HepG2 (cell line): ENCODE measurements around the gene GNAS-AS1.

ENCODE experiments used
- ARHGAP35 ChIP-seq: sonication (generic); formaldehyde crosslinking; IDR thresholded peaks from 2 replicates; pipeline ENCODE4 v1.9.0; 2022; ENCODE audit warnings: mild to moderate bottlenecking, inconsistent platforms, moderate library complexity, missing genetic modification reagents, borderline replicate concordance
- CREB1 ChIP-seq, 2 experiments: fragments of 450-650 bp in 1 of 2; IDR thresholded peaks; 2 replicates each; pipeline ENCODE4 v1.6.1; 2016 to 2017; ENCODE audit warnings: control low read depth in 1 of 2, mild to moderate bottlenecking in 1 of 2, missing compliant biosample characterization in 1 of 2, missing genetic modification characterization in 1 of 2
- HDAC6 ChIP-seq: fragments of 200-600 bp; sonication (generic); IDR thresholded peaks from 2 replicates; pipeline ENCODE4 v1.7.0; 2017; ENCODE audit warnings: mild to moderate bottlenecking, antibody characterized with exemption, low read length, low read depth
- HMGXB4 ChIP-seq, 2 experiments: sonication (generic) in 1 of 2; formaldehyde crosslinking in 1 of 2; IDR thresholded peaks; 2 replicates each; pipeline versions ENCODE4 v1.4.0 to v1.6.1; 2018 to 2020; ENCODE audit warnings: missing genetic modification reagents in 2 of 2, borderline replicate concordance in 1 of 2, low read depth in 1 of 2, mild to moderate bottlenecking in 1 of 2, missing biosample characterization in 1 of 2
- POLR2A ChIP-seq, 2 experiments: IDR thresholded peaks; 2 replicates each; pipeline ENCODE4 v1.6.1; 2011; ENCODE audit warnings: low read depth in 2 of 2, low read length in 2 of 2, mild to moderate bottlenecking in 1 of 2, moderate library complexity in 1 of 2; ENCODE audit not compliant: insufficient read depth in 1 of 2
- TBP ChIP-seq: sonication (generic); formaldehyde crosslinking; IDR thresholded peaks from 2 replicates; pipeline ENCODE4 v1.5.0; 2020; ENCODE audit warnings: missing genetic modification reagents
- TOE1 ChIP-seq: sonication (generic); formaldehyde crosslinking; IDR thresholded peaks from 2 replicates; pipeline ENCODE4 v1.4.0; 2020; ENCODE audit warnings: mild to moderate bottlenecking, missing genetic modification reagents
- ZMYM2 ChIP-seq: sonication (generic); formaldehyde crosslinking; IDR thresholded peaks from 2 replicates; pipeline ENCODE4 v1.8.0; 2022; ENCODE audit warnings: mild to moderate bottlenecking, missing genetic modification reagents
- ZNF589 ChIP-seq: sonication (generic); formaldehyde crosslinking; conservative IDR thresholded peaks from 2 replicates; pipeline ENCODE4 v1.8.0; 2022; ENCODE audit warnings: mild to moderate bottlenecking, moderate library complexity, missing genetic modification reagents

DNA sequence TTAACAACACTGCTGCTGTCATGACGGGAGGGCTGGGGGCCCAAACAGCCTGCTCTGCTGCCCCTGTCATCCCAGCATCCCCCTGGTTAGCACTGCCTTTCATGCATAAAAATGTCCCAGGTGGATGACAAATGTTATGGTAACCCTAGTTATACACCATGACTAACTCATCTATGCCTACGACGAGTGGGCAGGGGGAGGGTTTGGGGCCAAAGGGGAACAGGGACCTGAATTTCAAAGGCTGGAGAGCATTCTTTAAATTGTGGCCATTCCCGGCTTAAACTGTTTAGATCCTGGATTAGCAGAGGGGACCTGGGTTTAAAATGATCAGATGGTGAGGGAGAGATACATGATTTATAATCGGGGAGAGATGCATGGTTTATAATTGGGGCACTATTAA, 24.4 kb downstream of the GNAS-AS1 start:
- no peak for TF ChIP-seq TOE1 (CRISPR knock-in tag)
- no peak for TF ChIP-seq HDAC6
- TF ChIP-seq ZMYM2 (CRISPR knock-in tag): no peak
- TF ChIP-seq TBP: no peak
- no peak for TF ChIP-seq ZNF589 (CRISPR knock-in tag)
- TF ChIP-seq HMGXB4 (CRISPR knock-in tag; IDR thresholded peaks at IDR 0.05; ENCODE audit: borderline replicate concordance in 1 of 2, low read depth in 1 of 2): no peak
- TF ChIP-seq ARHGAP35 (CRISPR knock-in tag): no peak
- no peak for TF ChIP-seq POLR2A (IDR thresholded peaks at IDR 0.05; ENCODE audit: insufficient read depth in 1 of 2, low read depth in 2 of 2, low read length in 2 of 2)
- TF ChIP-seq CREB1 (IDR thresholded peaks at IDR 0.05): no peak
- TF ChIP-seq CREB1 (CRISPR knock-in tag; IDR thresholded peaks at IDR 0.05): no peak
